HepG2 (cell line): Measurements from ENCODE around the gene AMIGO1. TPM values are rescaled to one million over a fixed set of nuclear protein-coding genes. Genes with fewer than 3 reads are reported as not detected.

ENCODE experiments used
- ADNP ChIP-seq: sonication (generic); formaldehyde crosslinking; IDR thresholded peaks from 2 replicates; pipeline ENCODE4 v1.4.0; 2020; ENCODE audit warnings: missing genetic modification reagents
- ATRX ChIP-seq: sonication (generic); formaldehyde crosslinking; IDR thresholded peaks from 2 replicates; pipeline ENCODE4 v1.4.0; 2020; ENCODE audit warnings: missing genetic modification reagents, borderline replicate concordance
- BCL6 ChIP-seq: IDR thresholded peaks from 2 replicates; pipeline ENCODE4 v1.6.1; 2016; ENCODE audit warnings: missing genetic modification reagents, missing compliant biosample characterization
- CENPX ChIP-seq: sonication (generic); formaldehyde crosslinking; IDR thresholded peaks from 2 replicates; pipeline ENCODE4 v1.9.0; 2021; ENCODE audit warnings: mild to moderate bottlenecking, missing genetic modification reagents, moderate library complexity
- CHD2 ChIP-seq: IDR thresholded peaks from 2 replicates; pipeline ENCODE4 v1.6.1; 2011; ENCODE audit warnings: low read depth, low read length, improper control_type of control experiment
- DMAP1 ChIP-seq: IDR thresholded peaks from 2 replicates; pipeline ENCODE4 v1.6.1; 2016
- GATAD1 ChIP-seq: IDR thresholded peaks from 2 replicates; pipeline ENCODE4 v1.6.1; 2016; ENCODE audit warnings: missing genetic modification reagents, missing compliant biosample characterization
- GLI4 ChIP-seq: sonication (generic); formaldehyde crosslinking; IDR thresholded peaks from 2 replicates; pipeline ENCODE4 v1.5.1; 2020; ENCODE audit warnings: missing genetic modification reagents, mild to moderate bottlenecking, moderate library complexity, borderline replicate concordance
- MED13 ChIP-seq: sonication (generic); formaldehyde crosslinking; IDR thresholded peaks from 2 replicates; pipeline ENCODE4 v1.5.0; 2020; ENCODE audit warnings: missing genetic modification reagents
- PAF1 ChIP-seq: IDR thresholded peaks from 2 replicates; pipeline ENCODE4 v1.6.1; 2016; ENCODE audit warnings: missing genetic modification reagents, missing compliant biosample characterization
- RCOR2 ChIP-seq: IDR thresholded peaks from 2 replicates; pipeline ENCODE4 v1.6.1; 2016; ENCODE audit warnings: missing biosample characterization, missing genetic modification reagents
- SMAD9 ChIP-seq: sonication (generic); formaldehyde crosslinking; IDR thresholded peaks from 2 replicates; pipeline ENCODE4 v1.5.1; 2020; ENCODE audit warnings: mild to moderate bottlenecking, missing genetic modification reagents
- SP5 ChIP-seq: IDR thresholded peaks from 2 replicates; pipeline ENCODE4 v1.6.1; 2016; ENCODE audit warnings: low read depth, borderline replicate concordance
- THAP11 ChIP-seq: IDR thresholded peaks from 2 replicates; pipeline ENCODE4 v1.6.1; 2016; ENCODE audit warnings: missing biosample characterization, missing genetic modification reagents
- XBP1 ChIP-seq: sonication (generic); formaldehyde crosslinking; IDR thresholded peaks from 2 replicates; pipeline ENCODE4 v1.5.0; 2020; ENCODE audit warnings: missing genetic modification reagents
- ZFP62 ChIP-seq: sonication (generic); formaldehyde crosslinking; IDR thresholded peaks from 2 replicates; pipeline ENCODE4 v1.4.0; 2020; ENCODE audit warnings: missing genetic modification reagents
- ZFY ChIP-seq: sonication (generic); formaldehyde crosslinking; IDR thresholded peaks from 2 replicates; pipeline ENCODE4 v1.4.0; 2020; ENCODE audit warnings: missing genetic modification reagents
- ZNF143 ChIP-seq: sonication (generic); formaldehyde crosslinking; IDR thresholded peaks from 2 replicates; pipeline ENCODE4 v1.4.0; 2020; ENCODE audit warnings: missing genetic modification reagents
- ZNF296 ChIP-seq: sonication (generic); formaldehyde crosslinking; conservative IDR thresholded peaks from 2 replicates; pipeline ENCODE4 v1.5.0; 2020; ENCODE audit warnings: mild to moderate bottlenecking, missing genetic modification reagents
- ZNF354B ChIP-seq: sonication (generic); formaldehyde crosslinking; IDR thresholded peaks from 2 replicates; pipeline ENCODE4 v1.8.0; 2022; ENCODE audit warnings: mild to moderate bottlenecking, missing genetic modification reagents
- ZNF468 ChIP-seq: sonication (generic); formaldehyde crosslinking; IDR thresholded peaks from 2 replicates; pipeline ENCODE4 v1.8.0; 2022; ENCODE audit warnings: mild to moderate bottlenecking, moderate library complexity, missing genetic modification reagents
- ZNF589 ChIP-seq: sonication (generic); formaldehyde crosslinking; conservative IDR thresholded peaks from 2 replicates; pipeline ENCODE4 v1.8.0; 2022; ENCODE audit warnings: mild to moderate bottlenecking, moderate library complexity, missing genetic modification reagents
- ZNF773 ChIP-seq: sonication (generic); formaldehyde crosslinking; IDR thresholded peaks from 2 replicates; pipeline ENCODE4 v1.4.0; 2020; ENCODE audit warnings: missing genetic modification reagents, borderline replicate concordance
- polyA plus RNA-seq, 8 experiments: library from polyadenylated mRNA; depleted of rRNA in 3 of 8; stranded (reverse) in 7 of 8; unstranded in 1 of 8; fragments of >200 nt; fragmentation: Illumina TruSeq in 4 of 8; extraction: Trizol in 4 of 8; gene quantifications; 2 replicates each; pipeline versions ENCODE4 v1.2.1 to v1.2.3, GENCODE V29; 2011 to 2016; ENCODE audit warnings: low read depth in 4 of 8, missing spikeins in 1 of 8, mixed read lengths in 1 of 8; ENCODE audit not compliant: insufficient read depth in 1 of 8
- total RNA-seq, 5 experiments: library from RNA; depleted of rRNA; stranded (reverse); fragments of >200 nt; fragmentation: Illumina TruSeq; extraction: Trizol; gene quantifications; 2 replicates each; pipeline ENCODE4 v1.2.3, GENCODE V29; 2016; ENCODE audit warnings: low read depth in 1 of 5
- TF ChIP-seq, protein P1 (sequence below): sonication (generic); formaldehyde crosslinking; IDR thresholded peaks from 2 replicates; pipeline ENCODE4 v1.4.0; 2020; ENCODE audit warnings: missing genetic modification reagents, borderline replicate concordance
- TF ChIP-seq, protein P2 (sequence below): IDR thresholded peaks from 2 replicates; pipeline ENCODE4 v1.6.1; 2016; ENCODE audit warnings: missing genetic modification reagents, missing compliant biosample characterization
- TF ChIP-seq, protein P3 (sequence below): sonication (generic); formaldehyde crosslinking; IDR thresholded peaks from 2 replicates; pipeline ENCODE4 v1.4.0; 2020; ENCODE audit warnings: missing genetic modification reagents; ENCODE audit errors: not compliant biosample characterization
- TF ChIP-seq, protein P4 (sequence below): sonication (generic); formaldehyde crosslinking; conservative IDR thresholded peaks from 2 replicates; pipeline ENCODE4 v1.8.0; 2022; ENCODE audit warnings: mild to moderate bottlenecking, moderate library complexity, missing genetic modification reagents

Gene AMIGO1
- total and polyA plus RNA-seq, 2 of the 13 experiments (the other 11 are each of a cell fraction or from before 2014, with no cell fraction given) = 0.40 to 1.3 TPM

DNA sequence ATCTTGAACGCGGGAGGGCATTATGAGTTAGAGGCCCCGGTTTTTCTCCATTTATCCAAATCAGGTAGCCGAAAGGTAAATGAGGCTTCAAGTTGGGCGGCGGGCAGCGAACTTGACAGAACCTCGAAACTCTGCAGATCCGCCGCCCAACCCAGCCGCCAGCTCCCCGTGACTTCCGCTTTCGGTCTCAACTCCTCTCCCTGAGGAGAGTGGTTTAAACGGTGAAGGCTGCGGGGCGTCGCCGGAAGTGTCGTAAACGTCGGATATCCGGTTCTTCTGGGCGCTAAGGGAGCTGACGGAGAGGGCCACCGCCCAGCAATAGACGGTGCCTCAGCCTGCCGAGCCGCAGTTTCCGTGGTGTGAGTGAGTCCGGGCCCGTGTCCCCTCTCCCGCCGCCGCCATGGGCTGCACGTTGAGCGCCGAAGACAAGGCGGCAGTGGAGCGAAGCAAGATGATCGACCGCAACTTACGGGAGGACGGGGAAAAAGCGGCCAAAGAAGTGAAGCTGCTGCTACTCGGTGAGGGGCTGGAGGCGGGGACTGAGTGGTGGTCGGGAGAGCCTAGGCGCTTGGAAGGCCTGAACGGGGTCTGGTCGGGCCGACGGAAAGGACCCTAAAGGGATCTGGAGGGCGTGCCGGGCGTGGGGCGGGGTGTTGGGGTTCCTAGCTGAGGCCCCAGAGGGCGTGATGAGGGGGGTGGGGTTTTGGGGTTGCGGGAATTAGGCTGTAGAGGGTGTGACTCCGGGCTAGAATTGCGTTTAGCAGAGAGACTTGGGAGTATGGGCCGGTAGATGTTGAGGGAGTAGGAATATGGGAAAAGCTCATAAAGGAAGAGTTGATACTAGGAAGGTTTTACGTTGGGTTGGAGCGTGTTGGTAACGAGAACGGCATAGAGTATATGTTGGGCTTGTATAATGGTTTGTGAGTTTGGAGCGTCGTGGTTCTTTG is 39.1 kb upstream of the AMIGO1 start, which contains the start of gene GNAI3 (continued):
- TF ChIP-seq, protein P1, sequence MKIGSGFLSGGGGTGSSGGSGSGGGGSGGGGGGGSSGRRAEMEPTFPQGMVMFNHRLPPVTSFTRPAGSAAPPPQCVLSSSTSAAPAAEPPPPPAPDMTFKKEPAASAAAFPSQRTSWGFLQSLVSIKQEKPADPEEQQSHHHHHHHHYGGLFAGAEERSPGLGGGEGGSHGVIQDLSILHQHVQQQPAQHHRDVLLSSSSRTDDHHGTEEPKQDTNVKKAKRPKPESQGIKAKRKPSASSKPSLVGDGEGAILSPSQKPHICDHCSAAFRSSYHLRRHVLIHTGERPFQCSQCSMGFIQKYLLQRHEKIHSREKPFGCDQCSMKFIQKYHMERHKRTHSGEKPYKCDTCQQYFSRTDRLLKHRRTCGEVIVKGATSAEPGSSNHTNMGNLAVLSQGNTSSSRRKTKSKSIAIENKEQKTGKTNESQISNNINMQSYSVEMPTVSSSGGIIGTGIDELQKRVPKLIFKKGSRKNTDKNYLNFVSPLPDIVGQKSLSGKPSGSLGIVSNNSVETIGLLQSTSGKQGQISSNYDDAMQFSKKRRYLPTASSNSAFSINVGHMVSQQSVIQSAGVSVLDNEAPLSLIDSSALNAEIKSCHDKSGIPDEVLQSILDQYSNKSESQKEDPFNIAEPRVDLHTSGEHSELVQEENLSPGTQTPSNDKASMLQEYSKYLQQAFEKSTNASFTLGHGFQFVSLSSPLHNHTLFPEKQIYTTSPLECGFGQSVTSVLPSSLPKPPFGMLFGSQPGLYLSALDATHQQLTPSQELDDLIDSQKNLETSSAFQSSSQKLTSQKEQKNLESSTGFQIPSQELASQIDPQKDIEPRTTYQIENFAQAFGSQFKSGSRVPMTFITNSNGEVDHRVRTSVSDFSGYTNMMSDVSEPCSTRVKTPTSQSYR (CRISPR knock-in tag) = peak; percentile 8; the same call in 1 of the 2 replicates
- TF ChIP-seq ZNF468 (no peak), MED13 (CRISPR knock-in tag) (peak; percentile 4; the same call in 1 of the 2 replicates), PAF1 (no peak), ZNF296 (CRISPR knock-in tag) (no peak), GLI4 (no peak; the same call in 1 of the 2 replicates), ZFP62 (CRISPR knock-in tag) (no peak), ZFY (CRISPR knock-in tag) (peak; percentile 91), ADNP (CRISPR knock-in tag) (no peak), SP5 (CRISPR knock-in tag) (no peak), XBP1 (CRISPR knock-in tag) (no peak), ZNF589 (CRISPR knock-in tag) (peak; percentile 59; the same call in 1 of the 2 replicates), THAP11 (CRISPR knock-in tag) (peak; percentile 90), ZNF143 (CRISPR knock-in tag) (no peak), CENPX (CRISPR knock-in tag) (no peak), SMAD9 (CRISPR knock-in tag) (no peak), ATRX (CRISPR knock-in tag) (no peak), DMAP1 (CRISPR knock-in tag) (peak; percentile 85), CHD2 (no peak), BCL6 (no peak; the same call in 1 of the 2 replicates), ZNF354B (CRISPR knock-in tag) (no peak), GATAD1 (CRISPR knock-in tag) (peak; percentile 93), RCOR2 (CRISPR knock-in tag) (no peak), ZNF773 (no peak)
- TF ChIP-seq, protein P2, sequence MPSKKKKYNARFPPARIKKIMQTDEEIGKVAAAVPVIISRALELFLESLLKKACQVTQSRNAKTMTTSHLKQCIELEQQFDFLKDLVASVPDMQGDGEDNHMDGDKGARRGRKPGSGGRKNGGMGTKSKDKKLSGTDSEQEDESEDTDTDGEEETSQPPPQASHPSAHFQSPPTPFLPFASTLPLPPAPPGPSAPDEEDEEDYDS = peak; percentile 97
- TF ChIP-seq, protein P3, sequence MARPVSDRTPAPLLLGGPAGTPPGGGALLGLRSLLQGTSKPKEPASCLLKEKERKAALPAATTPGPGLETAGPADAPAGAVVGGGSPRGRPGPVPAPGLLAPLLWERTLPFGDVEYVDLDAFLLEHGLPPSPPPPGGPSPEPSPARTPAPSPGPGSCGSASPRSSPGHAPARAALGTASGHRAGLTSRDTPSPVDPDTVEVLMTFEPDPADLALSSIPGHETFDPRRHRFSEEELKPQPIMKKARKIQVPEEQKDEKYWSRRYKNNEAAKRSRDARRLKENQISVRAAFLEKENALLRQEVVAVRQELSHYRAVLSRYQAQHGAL (CRISPR knock-in tag) = no peak
- TF ChIP-seq, protein P4, sequence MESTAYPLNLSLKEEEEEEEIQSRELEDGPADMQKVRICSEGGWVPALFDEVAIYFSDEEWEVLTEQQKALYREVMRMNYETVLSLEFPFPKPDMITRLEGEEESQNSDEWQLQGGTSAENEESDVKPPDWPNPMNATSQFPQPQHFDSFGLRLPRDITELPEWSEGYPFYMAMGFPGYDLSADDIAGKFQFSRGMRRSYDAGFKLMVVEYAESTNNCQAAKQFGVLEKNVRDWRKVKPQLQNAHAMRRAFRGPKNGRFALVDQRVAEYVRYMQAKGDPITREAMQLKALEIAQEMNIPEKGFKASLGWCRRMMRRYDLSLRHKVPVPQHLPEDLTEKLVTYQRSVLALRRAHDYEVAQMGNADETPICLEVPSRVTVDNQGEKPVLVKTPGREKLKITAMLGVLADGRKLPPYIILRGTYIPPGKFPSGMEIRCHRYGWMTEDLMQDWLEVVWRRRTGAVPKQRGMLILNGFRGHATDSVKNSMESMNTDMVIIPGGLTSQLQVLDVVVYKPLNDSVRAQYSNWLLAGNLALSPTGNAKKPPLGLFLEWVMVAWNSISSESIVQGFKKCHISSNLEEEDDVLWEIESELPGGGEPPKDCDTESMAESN (CRISPR knock-in tag) = peak; percentile 75
